Measurements from ENCODE around the gene CLEC4G.
"Not testable (repeated sequence)": the region's sequence is repeated elsewhere in the genome, so short reads cannot be mapped to it uniquely, and the experiment has no call there.

The CLEC4G gene

DNA sequence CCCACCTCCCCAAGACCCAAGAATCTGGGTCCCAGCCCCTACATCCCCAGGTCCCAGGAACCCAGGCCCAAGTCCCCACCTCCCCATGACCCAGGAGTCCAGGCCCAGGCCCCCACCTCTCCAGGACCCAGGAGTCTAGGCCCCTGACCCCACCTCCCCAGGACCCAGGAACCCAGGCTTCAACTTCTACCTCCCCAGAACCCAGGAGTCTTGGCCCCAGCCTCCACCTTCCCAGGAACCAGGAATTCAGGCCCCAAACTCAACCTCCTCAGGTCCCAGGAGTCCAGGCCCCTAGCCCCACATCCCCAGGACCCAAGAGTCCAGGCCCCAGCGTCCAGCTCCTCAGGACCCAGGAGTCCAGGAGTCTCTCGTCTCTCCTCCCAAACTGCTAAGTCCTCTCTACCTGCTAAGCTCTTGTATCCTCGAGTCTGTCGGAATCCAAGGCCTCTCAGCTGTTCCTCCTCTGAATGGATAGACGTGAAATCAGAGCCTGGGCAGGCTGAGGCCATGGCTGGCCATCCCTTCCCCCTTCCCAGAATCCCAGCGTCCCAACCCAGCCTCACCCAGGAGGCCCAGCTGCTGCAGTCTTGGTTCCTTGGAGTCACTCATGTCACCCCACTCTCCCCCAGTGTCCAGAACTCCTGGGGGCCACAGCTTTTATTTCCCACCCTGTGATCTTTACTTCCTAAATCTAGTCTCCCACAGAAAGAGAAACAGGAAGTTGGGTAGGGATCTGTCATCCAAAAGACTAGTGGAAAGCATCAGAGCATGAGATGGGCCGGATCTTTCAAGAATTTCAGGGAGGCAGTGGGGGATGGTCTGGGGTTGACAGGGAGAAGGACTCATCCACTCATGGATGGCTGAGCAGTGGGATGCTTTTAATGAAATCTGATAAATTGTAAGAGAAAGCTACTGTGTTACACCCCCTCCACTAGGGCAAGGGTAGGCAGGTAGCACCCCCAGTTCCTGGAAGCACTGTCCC, 15.3 kb upstream of the CLEC4G start, which contains the start of gene CD209:
TSS of gene CD209 (minus strand) at position 632 of the 982 bp plus-strand sequence. CDS start at position 609, 23 bp downstream.
- DNase-seq (ENCODE audit: insufficient read length, low spot score) (no peak), FAIRE-seq (no peak)

DNA sequence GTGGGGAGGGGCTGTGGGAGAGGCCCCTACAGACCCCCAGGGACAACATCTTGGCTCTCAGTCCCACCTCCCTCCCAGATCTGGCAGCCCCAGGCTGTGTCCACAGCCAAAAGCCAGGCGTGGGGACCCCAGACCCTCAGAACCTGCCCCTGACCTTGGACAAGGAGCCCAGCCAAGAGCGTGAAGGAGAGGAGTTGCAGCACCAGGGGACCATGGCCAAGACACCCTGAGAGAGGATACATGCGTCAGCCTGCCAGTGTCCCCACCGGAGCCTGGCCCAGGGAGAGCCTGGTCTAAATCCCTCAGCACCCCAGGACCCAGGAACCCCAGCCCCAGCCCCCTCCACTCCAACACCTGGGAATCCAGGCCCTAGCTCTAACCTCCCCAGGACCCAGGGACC, 14.4 kb upstream of the CLEC4G start:
- not testable (repeated sequence) for DNase-seq (ENCODE audit: insufficient read length, low spot score); FAIRE-seq

DNA sequence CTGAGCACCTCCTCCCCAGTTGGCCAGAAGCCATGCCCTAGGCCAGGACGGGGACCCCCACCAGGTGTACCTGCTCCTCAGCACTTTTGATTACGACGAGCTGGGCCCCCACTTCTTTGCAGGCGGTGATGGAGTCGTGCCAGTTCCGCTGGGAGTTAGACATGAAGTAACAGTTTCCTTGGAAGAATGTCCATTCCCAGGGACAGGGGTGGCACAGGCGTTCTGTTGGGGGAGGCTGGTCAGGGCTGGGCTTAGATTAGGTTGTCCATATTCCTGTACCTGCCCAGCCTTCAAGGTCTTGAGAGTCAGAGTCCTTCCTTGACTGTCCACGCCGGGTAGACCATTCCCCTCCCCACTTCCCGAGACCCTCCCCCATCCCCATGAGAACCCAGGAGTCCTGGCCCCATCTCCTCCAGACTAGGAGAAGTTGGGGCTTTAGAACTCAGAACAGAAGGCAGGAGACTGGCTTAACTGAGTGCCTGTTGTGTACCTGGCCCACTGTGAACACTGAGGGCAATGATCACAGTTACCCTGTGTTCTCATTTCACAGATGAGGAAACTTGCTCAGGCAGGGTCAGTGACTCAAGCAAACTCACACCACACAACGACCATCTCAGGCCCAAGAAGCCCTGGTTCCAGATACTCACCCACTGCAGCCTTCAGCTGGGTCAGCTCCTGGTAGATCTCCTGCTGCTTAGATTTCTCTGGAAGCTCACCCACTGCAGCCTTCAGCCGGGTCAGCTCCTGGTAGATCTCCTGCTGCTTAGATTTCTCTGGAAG, 13.2 kb upstream of the CLEC4G start:
- FAIRE-seq (peak; percentile 9), DNase-seq (ENCODE audit: insufficient read length, low spot score) (no peak)

DNA sequence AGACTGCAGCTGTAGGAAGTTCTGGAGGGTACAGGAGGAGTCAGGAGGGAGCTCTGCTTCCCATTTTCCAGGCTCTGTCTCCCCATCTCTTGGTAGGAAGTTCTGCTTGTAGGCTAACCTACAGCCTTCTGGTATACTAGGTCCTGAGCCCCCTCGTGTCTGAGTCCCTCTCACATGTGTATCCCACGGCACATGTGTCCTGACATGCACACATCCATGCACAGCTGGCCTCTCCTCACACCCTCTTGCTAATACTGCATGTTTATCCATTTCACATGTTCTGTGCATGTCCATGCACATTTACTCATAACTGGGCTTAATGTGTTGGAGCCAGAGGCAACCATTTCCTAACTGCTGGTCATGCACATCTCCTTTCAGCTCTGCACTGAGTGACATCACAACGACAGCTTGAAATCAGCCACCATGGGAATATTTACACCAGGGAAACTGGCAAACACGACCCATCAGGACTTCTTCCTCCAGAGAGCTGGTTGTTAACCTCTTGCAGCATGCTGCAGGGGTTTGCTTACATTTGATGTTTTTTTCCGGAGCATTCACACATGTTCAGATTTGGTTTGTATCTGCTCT, 12.4 kb upstream of the CLEC4G start:
- DNase-seq (ENCODE audit: insufficient read length, low spot score) (no peak), FAIRE-seq (no peak)

DNA sequence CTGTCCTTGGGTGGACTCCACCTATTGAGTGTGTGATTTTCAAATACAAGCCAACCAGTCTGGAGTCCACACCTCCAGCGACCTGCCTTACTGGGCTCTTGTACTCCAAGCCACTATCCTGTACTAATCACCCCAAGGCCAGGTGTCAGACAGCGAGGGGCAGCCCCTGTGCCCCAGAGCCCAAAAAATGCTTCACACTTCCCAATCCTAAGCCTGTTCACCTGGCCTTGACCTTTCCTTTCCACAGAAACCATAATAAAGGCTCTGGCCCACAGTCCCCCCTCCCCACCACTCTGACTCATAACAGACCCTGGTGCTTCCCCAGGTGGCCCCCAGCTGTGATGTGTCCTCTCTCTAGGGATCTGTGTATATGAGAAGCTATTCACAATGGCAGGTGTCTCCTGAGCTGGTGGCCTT, 11.5 kb upstream of the CLEC4G start:
- FAIRE-seq (no peak), DNase-seq (ENCODE audit: insufficient read length, low spot score) (no peak)

DNA sequence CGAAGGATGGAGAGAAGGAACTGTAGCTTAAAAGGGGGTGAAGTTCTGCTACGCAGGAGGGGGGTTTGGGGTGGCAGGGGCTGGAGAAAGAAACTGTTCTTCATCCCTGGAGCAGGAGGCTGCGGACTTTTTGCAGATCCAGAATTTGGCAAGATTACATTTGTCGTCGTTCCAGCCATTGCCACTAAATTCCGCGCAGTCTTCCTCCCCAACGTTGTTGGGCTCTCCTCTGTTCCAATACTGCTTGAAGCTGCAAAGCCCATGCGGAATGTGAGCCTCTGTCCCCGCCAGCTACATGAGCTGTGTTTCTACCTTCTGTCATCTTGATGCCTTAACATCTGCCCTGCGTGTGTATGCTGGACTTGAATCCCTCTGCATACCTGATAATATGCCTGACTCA, 11.1 kb upstream of the CLEC4G start:
- FAIRE-seq: no peak
- DNase-seq (ENCODE audit: insufficient read length, low spot score): no peak

DNA sequence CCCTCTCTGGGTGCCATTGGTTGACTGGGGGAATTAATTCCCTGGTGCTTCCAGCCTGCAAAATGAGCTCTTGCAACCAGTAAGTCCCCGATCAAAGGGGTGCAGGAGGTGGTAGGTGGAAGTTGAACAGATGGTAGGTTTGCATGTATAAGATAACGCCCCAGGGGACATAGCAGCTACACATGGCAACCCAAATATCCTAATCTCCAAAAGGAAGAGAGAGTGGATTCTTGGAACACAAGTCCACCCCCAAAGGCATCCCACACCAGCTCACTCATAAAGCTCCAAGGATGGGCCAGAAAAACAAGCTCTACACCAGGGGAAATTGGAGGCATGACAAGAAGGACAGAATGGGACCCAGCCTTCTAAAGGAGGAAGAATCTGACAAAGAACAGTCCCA, 10.7 kb upstream of the CLEC4G start:
- DNase-seq (ENCODE audit: insufficient read length, low spot score): no peak
- no peak for FAIRE-seq

DNA sequence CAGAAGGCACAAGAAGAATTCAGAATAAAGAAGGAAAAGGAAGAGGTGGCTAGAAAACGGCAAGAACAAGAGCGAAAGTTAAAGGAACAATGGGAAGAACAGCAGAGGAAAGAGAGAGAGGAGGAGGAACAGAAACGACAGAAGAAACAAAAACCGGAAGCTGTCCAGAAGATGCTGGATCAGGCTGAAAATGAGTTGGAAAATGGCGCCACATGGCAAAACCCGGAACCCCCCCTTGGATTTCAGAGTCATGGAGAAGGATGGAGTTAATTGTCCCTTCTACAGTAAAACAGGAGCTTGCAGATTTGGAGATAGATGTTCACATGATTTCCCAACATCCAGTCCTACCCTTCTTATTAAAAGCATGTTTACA, 8.8 kb upstream of the CLEC4G start:
- FAIRE-seq (no peak), DNase-seq (ENCODE audit: insufficient read length, low spot score) (no peak)

DNA sequence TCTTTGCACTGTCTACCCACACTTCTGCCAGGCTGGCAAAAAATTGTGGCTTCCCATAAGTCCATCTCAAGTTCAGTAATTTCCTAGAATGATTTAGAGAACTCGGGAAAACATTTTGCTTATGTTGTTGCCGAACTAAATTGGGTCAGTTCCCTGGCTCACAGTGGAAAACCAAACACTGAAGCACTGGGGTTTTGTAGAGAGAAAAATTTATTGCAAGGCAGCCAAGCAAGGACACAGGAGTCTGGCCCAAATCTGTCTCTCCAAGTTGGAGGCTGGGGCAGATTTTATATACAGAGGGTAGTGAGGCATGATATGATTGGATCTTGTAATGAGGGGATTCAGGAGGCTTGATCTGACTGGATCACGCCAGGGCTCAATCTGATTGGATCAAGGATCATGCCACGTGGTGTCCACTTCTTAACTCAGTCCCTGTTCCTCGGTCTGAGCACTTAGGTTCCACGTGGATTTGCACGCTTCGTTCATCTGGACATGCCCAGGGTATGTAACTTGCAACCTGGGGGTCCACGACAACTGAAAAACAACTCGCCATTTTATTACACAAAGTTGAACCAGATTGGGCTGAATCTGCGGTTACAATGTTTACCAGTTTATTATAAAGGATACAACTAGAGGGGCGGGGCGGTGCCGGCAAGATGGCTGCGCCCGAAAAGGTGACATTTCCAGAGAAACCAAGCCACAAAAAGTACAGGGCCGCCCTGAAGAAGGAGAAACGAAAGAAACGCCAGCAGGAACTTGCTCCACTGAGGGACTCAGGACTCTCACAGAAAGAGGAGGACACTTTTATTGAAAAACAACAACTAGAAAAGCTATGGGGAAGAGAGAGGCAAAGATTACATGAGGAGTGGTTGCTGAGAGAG, 8.1 kb upstream of the CLEC4G start:
- FAIRE-seq (no peak), DNase-seq (ENCODE audit: insufficient read length, low spot score) (no peak)

DNA sequence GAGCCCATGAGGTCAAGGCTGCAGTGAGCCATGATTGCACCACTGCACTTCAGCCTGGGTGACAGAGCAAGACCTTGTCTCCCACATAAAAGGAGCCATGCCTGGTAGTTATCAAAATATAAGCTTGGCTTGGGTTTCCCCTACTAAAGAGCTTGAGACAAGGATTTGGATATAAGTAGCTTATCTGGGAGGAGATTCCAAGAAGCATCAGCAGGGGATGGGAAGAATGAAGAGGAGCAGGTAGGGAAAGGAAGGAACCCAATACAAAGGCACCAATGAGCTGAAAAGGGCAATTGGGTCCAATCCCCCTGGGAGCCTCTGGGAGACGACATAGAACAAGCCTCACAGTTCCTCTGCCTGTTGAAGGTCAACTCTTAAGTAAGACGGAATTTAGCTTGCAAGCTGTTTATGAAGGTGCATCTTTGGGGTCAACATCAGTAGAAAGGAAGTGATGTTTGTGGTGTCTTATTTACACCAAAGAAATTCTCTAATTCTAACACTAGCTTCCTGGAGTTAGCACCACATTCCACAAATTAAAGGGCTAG, 7.4 kb upstream of the CLEC4G start:
- no peak for DNase-seq (ENCODE audit: insufficient read length, low spot score)
- FAIRE-seq: no peak

DNA sequence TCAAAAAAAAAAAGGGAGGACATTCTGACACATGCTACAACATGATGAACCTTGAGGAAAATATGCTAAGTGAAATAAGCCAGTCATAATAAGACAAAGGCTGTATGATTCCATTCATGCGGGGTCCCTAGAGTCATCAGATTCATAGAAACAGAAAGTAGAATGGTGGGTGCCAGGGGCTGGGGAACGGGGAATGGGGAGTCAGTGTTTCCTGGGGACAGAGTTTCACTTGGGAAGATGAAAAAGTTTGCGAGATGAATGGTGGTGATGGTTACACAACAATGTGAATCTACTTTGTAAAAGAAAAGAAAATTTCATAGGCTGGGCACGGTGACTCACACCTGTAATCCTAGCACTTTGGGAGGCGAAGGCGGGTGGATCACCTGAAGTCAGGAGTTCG, 6.1 kb upstream of the CLEC4G start:
- DNase-seq (ENCODE audit: insufficient read length, low spot score) (no peak), FAIRE-seq (no peak)

DNA sequence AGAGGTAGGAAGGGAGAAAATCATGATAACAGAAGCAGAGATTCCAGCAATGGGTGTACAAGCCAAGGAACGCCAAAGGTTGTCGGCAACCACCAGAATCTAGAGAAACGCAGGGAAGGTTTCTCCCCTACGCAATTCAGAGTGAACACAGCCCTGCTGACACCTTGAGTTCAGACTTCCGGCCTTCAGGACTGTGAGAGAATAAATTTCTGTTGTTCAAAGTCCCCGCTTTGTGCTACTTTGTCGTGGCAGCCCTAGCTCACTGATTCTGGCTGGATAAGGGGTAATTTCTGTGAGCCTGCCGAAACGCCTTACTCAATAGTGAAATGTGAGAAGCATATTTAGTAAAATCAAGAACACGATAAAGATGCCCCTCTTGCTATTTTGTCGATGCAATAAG, 5.3 kb upstream of the CLEC4G start:
- no peak for DNase-seq (ENCODE audit: insufficient read length, low spot score)

DNA sequence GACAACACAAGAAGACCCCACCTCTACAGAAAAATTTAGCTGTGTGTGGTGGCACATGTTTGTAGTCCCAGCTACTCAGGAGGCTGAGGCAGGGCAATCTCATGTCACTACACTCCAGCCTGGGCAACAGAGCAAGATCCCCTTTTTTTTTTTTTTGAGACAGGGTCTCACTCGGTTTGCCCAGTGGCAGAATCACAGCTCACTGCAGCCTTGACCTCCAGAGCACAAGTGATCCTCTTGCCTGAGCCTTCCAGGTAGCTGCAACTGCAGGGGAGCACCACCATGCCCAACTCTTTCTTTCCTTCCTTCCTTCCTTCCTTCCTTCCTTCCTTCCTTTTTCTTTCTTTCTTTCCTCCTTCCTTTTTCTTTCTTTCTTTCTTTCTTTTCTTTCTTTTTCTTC, 4.2 kb upstream of the CLEC4G start:
- no peak for FAIRE-seq
- DNase-seq (ENCODE audit: insufficient read length, low spot score): no peak

More for the DNA sequence above, 5.3 kb upstream of the CLEC4G start:
- no peak for FAIRE-seq

DNA sequence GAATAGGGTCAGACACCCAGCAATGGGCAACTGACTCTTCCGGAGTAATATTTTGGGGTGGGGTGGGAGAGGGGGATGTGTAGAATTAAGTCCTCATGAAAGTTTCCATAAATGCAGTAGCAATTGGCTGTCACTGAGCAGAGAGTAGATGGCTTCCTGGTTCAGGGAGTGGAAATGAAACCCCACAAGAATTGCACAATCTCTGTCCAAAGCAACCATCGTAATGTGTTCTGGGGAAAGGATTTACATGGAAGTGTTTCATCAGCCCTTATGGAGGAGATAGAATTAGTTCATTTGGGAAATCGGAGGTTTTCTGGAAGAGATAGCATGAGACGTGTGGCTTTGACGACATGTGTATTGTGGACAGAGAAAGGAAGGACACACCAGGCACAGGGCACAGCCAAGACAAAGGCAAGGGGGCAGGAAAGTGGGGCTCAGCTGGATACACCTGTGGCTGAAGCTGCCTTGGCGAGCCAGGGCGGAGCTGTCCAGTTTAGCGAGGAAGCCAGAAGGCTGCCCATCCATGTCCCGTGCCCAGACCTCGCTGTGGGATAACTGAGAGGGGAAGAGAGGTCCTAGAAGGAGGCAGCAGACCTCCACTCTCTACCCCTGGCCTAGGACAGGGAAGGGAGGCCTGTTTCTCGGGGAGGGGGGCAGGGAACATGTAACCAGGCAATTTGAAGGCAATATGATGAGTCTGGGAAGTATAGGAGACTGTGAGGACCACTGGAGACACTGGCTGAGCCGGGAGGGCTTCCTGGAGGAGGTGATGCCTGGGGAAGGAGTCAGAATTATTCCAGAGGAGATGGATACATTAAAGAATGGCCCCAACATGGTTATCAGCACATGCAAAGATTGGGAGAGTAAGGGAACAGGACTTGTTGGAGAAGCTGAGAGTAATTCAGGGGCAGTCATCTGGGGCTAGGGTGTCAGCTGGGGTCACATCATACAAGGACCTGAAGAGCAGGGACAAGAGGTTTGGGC, 2.6 kb upstream of the CLEC4G start:
- FAIRE-seq (peak; percentile 33), DNase-seq (ENCODE audit: insufficient read length, low spot score) (no peak)

DNA sequence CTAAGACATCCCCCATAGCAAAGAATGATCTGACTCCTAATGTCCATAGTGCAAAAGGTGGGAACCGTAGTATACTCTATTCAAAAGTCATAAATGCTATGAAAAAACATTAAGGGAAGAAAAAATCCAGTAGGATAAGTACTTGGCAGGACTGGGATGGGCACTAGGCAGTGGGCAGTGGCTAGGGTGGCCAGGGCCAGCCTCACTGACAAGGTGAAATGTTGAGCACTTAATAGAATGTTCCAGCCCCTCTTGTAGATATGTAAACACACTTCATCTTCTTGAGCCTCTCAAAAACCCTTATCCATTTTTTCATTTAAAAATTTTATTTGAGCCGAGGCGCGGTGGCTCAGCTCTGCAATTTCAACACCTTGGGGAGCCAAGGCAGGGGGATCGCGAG, 1.5 kb upstream of the CLEC4G start:
- FAIRE-seq: no peak
- no peak for DNase-seq (ENCODE audit: insufficient read length, low spot score)

DNA sequence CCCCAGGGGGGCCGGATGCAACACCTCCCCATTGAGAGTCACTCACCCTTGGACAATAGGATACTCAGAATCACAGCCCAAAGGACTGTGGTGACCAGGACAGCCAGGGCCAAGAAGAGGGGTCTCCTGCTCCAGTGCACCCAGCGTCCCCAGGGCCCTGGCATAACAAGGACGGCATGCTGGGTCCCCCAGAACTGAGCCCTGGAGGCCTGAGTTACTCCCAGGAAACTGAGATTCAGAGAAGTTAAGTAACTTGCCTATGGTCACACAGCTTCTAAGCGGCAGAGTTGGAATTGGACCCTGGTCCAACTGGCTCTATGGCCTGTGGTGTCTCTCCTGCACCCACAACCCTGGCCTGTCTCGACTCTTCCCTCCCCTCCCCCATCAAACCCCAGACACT, 295 bp downstream of the CLEC4G start:
- DNase-seq (ENCODE audit: insufficient read length, low spot score) (no peak), FAIRE-seq (no peak)

DNA sequence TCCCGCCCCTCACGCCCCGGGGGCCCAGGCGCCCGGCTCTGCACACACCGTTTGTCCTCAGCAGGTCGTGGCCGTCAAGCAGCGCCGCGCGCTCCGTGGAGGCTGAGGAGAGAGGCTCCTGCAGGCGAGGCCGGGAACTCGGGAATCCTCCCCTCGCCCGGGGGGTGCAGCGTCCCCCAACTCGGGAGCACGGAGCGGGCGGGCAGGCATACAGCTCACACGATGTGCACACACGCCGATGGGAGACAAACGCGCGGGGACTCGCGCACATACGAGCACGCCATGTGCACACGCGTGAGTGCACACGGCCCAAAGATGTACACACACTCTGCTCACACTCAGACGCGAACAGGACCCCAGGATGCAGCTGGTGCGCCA, 703 bp downstream of the CLEC4G start:
- DNase-seq (ENCODE audit: insufficient read length, low spot score) (no peak), FAIRE-seq (no peak)

DNA sequence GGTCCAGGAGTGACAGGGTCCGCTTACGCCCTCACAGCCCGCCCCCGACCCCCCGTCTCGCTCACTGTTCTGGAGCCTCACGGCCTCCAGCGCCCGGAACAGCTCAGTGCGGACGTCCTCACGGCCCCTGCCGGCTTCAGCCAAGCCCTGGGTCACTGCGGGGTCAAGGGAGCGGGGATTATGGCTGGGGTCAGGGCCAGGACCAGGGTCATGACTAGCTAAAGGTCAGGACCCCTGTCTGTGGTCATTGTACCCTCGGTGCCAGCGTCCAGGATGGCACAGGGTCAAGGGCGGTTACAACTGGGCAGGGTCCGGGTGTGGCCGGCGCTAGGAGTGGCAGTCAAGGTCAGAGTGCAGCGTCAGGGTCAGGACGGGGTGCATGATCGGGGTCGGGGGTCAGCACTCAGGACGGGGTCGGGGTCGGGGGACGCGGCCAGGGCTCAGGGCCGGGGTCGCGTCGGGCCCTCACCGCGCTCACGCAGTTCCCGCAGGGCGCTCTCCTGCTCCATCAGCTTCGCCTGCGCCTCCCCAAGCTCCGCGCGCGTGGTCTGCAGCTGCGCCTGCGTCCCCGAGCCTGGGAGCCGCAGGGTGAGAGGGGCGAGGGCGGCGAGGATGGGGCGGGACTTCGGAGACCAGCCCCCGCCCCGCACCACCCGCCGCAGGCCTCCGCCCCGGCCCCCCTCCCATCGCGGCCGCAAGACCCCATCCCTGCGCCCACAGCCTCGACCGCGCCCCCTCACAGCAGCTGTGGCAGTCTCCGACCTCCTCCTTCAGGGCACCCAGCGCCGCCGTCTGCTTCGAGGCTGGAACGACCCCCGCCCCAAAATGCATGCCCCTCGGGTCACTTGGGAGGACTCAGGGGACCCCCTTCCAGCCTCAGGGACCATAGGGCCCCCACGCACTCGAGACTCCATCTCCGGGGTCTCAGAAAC, 1.4 kb downstream of the CLEC4G start:
- FAIRE-seq: no peak

More for the DNA sequence above, 1.4 kb downstream of the CLEC4G start:
- DNase-seq (ENCODE audit: insufficient read length, low spot score): no peak
